Neural cell (in vitro differentiated cells): ENCODE results near the gene ST8SIA6.

Experiments
- EP300 ChIP-seq: fragments of 450-650 bp; conservative IDR thresholded peaks from 2 replicates; pipeline ENCODE4 v1.6.1; 2014; ENCODE audit warnings: antibody characterized with exemption, mild to moderate bottlenecking, moderate library complexity; ENCODE audit not compliant: poor library complexity, severe bottlenecking
- EZH2 ChIP-seq: fragments of 200-600, 300-800 bp; shearing (Covaris generic), sonication (generic); IDR thresholded peaks from 2 replicates; pipeline ENCODE4 v1.6.1; 2014; ENCODE audit warnings: antibody characterized with exemption, low read length, borderline replicate concordance, mild to moderate bottlenecking; ENCODE audit not compliant: insufficient read depth, poor library complexity, severe bottlenecking
- MXI1 ChIP-seq: fragments of 450-650 bp; conservative IDR thresholded peaks from 2 replicates; pipeline ENCODE4 v1.6.1; 2014; ENCODE audit warnings: antibody characterized with exemption, mild to moderate bottlenecking; ENCODE audit not compliant: poor library complexity, severe bottlenecking
- POLR2AphosphoS5 ChIP-seq: IDR thresholded peaks from 2 replicates; pipeline ENCODE4 v1.6.1; 2012
- RAD21 ChIP-seq: fragments of 450-650 bp; conservative IDR thresholded peaks from 2 replicates; pipeline ENCODE4 v1.6.1; 2014; ENCODE audit warnings: antibody characterized with exemption, mild to moderate bottlenecking, moderate library complexity
- REST ChIP-seq: IDR thresholded peaks from 2 replicates; pipeline ENCODE4 v1.6.1; 2012; ENCODE audit warnings: borderline replicate concordance
- SMC3 ChIP-seq: fragments of 450-650 bp; conservative IDR thresholded peaks from 2 replicates; pipeline ENCODE4 v1.6.1; 2014; ENCODE audit warnings: antibody characterized with exemption, mild to moderate bottlenecking, moderate library complexity; ENCODE audit not compliant: poor library complexity
- TAF1 ChIP-seq: IDR thresholded peaks from 2 replicates; pipeline ENCODE4 v1.6.1; 2012; ENCODE audit warnings: low read depth
- TF ChIP-seq, protein P1 (sequence below): fragments of 450-650 bp; IDR thresholded peaks from 2 replicates; pipeline ENCODE4 v1.5.1; 2014; ENCODE audit warnings: antibody characterized with exemption, mild to moderate bottlenecking, moderate library complexity; ENCODE audit not compliant: poor library complexity, severe bottlenecking

- TF ChIP-seq EZH2 (no peak), REST (no peak), EP300 (no peak), TAF1 (no peak), RAD21 (no peak), MXI1 (no peak), SMC3 (no peak), POLR2AphosphoS5 (no peak)
- TF ChIP-seq, protein P1, sequence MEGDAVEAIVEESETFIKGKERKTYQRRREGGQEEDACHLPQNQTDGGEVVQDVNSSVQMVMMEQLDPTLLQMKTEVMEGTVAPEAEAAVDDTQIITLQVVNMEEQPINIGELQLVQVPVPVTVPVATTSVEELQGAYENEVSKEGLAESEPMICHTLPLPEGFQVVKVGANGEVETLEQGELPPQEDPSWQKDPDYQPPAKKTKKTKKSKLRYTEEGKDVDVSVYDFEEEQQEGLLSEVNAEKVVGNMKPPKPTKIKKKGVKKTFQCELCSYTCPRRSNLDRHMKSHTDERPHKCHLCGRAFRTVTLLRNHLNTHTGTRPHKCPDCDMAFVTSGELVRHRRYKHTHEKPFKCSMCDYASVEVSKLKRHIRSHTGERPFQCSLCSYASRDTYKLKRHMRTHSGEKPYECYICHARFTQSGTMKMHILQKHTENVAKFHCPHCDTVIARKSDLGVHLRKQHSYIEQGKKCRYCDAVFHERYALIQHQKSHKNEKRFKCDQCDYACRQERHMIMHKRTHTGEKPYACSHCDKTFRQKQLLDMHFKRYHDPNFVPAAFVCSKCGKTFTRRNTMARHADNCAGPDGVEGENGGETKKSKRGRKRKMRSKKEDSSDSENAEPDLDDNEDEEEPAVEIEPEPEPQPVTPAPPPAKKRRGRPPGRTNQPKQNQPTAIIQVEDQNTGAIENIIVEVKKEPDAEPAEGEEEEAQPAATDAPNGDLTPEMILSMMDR, result no peak
Measured at GRCh38 chr10:17351506-17351905, 102.9 kb downstream of the ST8SIA6 start.
